Lower leg skin (tissue), 4 donors: ENCODE results near the gene FAM170B. TPM values are rescaled to one million over a fixed set of nuclear protein-coding genes. Genes with fewer than 3 reads are reported as not detected.

ENCODE experiments used
- DNase-seq, 2 donors: peaks; one replicate each; pipeline ENCODE4 v3.0.0-alpha.2; 2019; ENCODE audit warnings: low spot score in 2 of 2
- H3K4me3 ChIP-seq: fragments of 200-600 bp; sonication (generic); 2 replicates; pipeline ENCODE4 v1.5.1; 2017; ENCODE audit warnings: mild to moderate bottlenecking, low read depth; ENCODE audit not compliant: poor library complexity, severe bottlenecking
- CTCF ChIP-seq, 3 donors: fragments of 450-650 bp; IDR thresholded peaks; one replicate each; pipeline ENCODE4 v1.5.1; 2016; ENCODE audit warnings: antibody characterized with exemption in 3 of 3, mild to moderate bottlenecking in 3 of 3, moderate library complexity in 2 of 3
- POLR2A ChIP-seq, 2 donors: fragments of 450-650 bp; IDR thresholded peaks; one replicate each; pipeline ENCODE4 v1.6.1; 2016 to 2017; ENCODE audit warnings: antibody characterized with exemption in 2 of 2, mild to moderate bottlenecking in 1 of 2, moderate library complexity in 1 of 2
- WGBS, 2 donors: methylation state at CpG; one replicate each; pipeline ENCODE4 v1.1.5; 2018; 5-methylcytosine and 5-hydroxymethylcytosine counted together
- intact Hi-C: fragments of 100-400 bp; cut with DNase I; formaldehyde crosslinking; loops from one replicate; pipeline ENCODE4 v1.15.0; 2023; ENCODE audit warnings: low total_unique reads
- total RNA-seq, 4 donors: library from RNA; depleted of rRNA; stranded (reverse); fragments of >200 nt; gene quantifications; one replicate each; pipeline ENCODE4 v1.1.0, GENCODE V29; 2016

The FAM170B gene
- total RNA-seq, 4 donors from 2014 or later = not detected

- TF ChIP-seq POLR2A (IDR thresholded peaks at IDR 0.05) = no peak
- TF ChIP-seq CTCF (IDR thresholded peaks at IDR 0.05) = no peak
- WGBS, 2 donors = 87 to 92% methylated on average over 4 of the region's 4 CpGs
- intact Hi-C loops = no loop called here
- peak in 1 of 2 donors; percentile 49 for DNase-seq
- H3K4me3 ChIP-seq = no peak overlapping the region
These were observed 30.1 kb downstream of the FAM170B start for GRCh38 chr10:49103761-49104160.

DNA sequence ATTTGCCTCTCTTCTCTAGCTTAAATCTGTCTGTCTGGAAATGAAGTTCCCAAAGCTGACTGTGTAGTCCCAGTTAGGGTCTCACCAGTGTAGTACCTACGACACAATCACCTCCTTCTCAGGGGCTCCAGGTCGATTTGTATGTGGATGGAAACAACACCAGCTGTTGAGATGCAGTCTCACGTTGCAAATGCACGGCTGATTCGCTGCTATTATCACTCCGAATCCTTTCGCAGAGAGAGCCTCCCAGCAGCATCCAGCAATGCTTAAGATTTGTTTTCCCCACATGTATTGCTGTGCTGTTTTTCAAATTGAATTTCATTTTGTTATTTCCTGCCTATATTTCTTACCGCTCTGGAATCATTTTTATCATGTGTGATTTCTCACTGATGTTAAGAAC is 34.8 kb downstream of the FAM170B start:
- no peak overlapping the region for H3K4me3 ChIP-seq
- no peak for TF ChIP-seq POLR2A (IDR thresholded peaks at IDR 0.05)
- TF ChIP-seq CTCF (IDR thresholded peaks at IDR 0.05) = no peak
- intact Hi-C loops = no loop called here
- WGBS, 2 donors = 85 to 87% methylated on average over 8 of the region's 8 CpGs
- DNase-seq = peak in 1 of 2 donors; percentile 37

DNA sequence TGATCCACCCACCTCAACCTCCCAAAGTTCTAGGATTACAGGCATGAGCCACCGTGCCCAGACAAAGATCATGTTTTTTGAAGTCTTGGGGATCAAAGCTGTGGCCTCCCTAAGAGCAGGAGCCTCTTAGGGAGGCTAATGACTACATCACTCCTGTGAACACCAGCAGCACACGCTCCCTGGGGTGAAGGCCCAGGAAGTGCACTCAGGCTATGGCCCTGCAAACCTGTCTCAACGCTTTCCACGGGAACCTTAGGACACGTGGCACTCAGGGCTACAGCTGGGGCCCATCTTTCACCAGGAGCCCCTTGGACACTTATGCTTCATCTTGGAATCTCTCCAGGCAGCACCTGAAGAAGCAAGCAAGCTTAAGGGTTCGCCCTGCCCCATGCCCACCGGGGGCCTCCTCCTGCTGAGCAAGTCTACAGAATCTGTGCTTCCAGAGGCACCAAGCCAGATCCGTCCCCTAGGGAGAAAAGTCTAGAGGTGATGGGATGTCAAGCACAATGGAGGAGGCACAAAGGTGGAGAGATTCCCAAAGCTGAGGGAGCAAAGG is 36.9 kb downstream of the FAM170B start:
- peak in 1 of 2 donors; percentile 70 for DNase-seq
- TF ChIP-seq POLR2A (IDR thresholded peaks at IDR 0.05) (no peak), CTCF (IDR thresholded peaks at IDR 0.05) (no peak)
- no peak overlapping the region for H3K4me3 ChIP-seq
- intact Hi-C loops = no loop called here
- 89 to 96% methylated on average over 7 to 8 of the region's 8 CpGs for whole genome bisulfite sequencing, 2 donors

- peak in 1 of 2 donors; percentile 31 for DNase-seq
- 81 to 90% methylated on average over 4 of the region's 4 CpGs for WGBS, 2 donors
- no peak overlapping the region for H3K4me3 ChIP-seq
- intact Hi-C loops = no loop called here
- no peak for TF ChIP-seq POLR2A (IDR thresholded peaks at IDR 0.05)
- no peak for TF ChIP-seq CTCF (IDR thresholded peaks at IDR 0.05)
These were observed 39.2 kb downstream of the FAM170B start for GRCh38 chr10:49094646-49095045.

DNA sequence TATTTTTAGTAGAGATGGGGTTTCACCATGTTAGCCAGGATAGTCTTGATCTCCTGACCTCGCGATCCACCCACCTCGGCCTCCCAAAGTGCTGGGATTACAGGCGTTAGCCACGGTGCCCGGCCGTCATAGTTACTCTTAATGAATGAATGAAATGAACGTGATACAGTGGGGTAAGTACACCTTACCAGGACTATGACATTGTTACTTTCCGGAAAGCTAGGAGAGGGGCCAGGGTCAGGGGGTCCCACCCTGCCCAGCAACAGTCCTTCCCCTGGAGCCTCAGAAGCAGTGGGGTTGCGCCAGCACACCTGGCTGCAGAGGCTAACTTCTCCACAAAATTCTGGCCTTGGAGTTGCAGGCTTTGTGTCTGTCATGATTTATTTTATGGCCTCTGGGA is 39.9 kb downstream of the FAM170B start:
- TF ChIP-seq POLR2A (IDR thresholded peaks at IDR 0.05) (no peak), CTCF (IDR thresholded peaks at IDR 0.05) (no peak)
- intact Hi-C loops = no loop called here
- DNase-seq = peak in 1 of 2 donors; percentile 49
- WGBS, 2 donors = 96 to 98% methylated on average over 10 of the region's 10 CpGs
- H3K4me3 ChIP-seq = no peak overlapping the region

- intact Hi-C loops = no loop called here
- DNase-seq = peak in 1 of 2 donors; percentile 56
- no peak overlapping the region for H3K4me3 ChIP-seq
- WGBS, 2 donors = 89 to 95% methylated on average over 11 of the region's 11 CpGs
- no peak for TF ChIP-seq CTCF (IDR thresholded peaks at IDR 0.05)
- TF ChIP-seq POLR2A (IDR thresholded peaks at IDR 0.05) = no peak
These were observed 41.3 kb downstream of the FAM170B start for GRCh38 chr10:49092477-49092876.
